ENCODE results near the gene INTS4. TPM values are rescaled to one million over a fixed set of nuclear protein-coding genes. Genes with fewer than 3 reads are reported as not detected.

Gene INTS4
- total and polyA plus RNA-seq, 8 donors: 15.9 to 27.1 (median 17.9) TPM

- Histone ChIP-seq H3K36me3 (no peaks in the 10 kb centered on the region), H3K4me3 (no peak overlapping the region), H3K27me3 (no peaks in the 10 kb centered on the region), H3K4me1 (peaks cover 0 to 8% (median 3%) of the 10 kb centered on the region in 3 donors), H3K9me3 (no peaks in the 10 kb centered on the region), H3K27ac (no peak overlapping the region)
- ATAC-seq (no peak), FAIRE-seq (no peak), DNase-seq (no peak)
- TF ChIP-seq, protein P1, sequence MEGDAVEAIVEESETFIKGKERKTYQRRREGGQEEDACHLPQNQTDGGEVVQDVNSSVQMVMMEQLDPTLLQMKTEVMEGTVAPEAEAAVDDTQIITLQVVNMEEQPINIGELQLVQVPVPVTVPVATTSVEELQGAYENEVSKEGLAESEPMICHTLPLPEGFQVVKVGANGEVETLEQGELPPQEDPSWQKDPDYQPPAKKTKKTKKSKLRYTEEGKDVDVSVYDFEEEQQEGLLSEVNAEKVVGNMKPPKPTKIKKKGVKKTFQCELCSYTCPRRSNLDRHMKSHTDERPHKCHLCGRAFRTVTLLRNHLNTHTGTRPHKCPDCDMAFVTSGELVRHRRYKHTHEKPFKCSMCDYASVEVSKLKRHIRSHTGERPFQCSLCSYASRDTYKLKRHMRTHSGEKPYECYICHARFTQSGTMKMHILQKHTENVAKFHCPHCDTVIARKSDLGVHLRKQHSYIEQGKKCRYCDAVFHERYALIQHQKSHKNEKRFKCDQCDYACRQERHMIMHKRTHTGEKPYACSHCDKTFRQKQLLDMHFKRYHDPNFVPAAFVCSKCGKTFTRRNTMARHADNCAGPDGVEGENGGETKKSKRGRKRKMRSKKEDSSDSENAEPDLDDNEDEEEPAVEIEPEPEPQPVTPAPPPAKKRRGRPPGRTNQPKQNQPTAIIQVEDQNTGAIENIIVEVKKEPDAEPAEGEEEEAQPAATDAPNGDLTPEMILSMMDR (IDR thresholded peaks at IDR 0.05): no peak
- intact Hi-C loops (cut with DNase I): no loop called here
- WGBS, 2 donors: 93 to 95% methylated on average over 2 of the region's 2 CpGs
Measured at GRCh38 chr11:77828926-77829325, 165.5 kb downstream of the INTS4 start.

Other genes with a start within 250 kb of the INTS4 start
- 10 to 100 TPM; 17.2 to 34.3 (median 24.3) TPM for gene RSF1, start 173.9 kb downstream of the INTS4 start, total RNA-seq
- gene RSF1, start 173.9 kb downstream of the INTS4 start, polyA plus RNA-seq: 1 to 10 TPM; 5.6 to 8.4 TPM
- gene AAMDC, start 173.5 kb downstream of the INTS4 start, total RNA-seq: 10 to 100 TPM in 5 of 6 donors, 1 to 10 TPM in 1; 9.0 to 17.8 (median 10.9) TPM
- 10 to 100 TPM; 26.0 to 43.6 TPM for gene AAMDC, start 173.5 kb downstream of the INTS4 start, polyA plus RNA-seq
- gene KCTD14, start 28.6 kb upstream of the INTS4 start, total RNA-seq: 10 to 100 TPM; 11.9 to 20.7 (median 13.9) TPM
- 1 to 10 TPM; 7.0 to 8.2 TPM for gene KCTD14, start 28.6 kb upstream of the INTS4 start, polyA plus RNA-seq
- 1 to 10 TPM in 2 of 6 donors, not detected in 4; 4.5 to 9.2 TPM for gene THRSP, start 69.2 kb upstream of the INTS4 start, total RNA-seq
- gene THRSP, start 69.2 kb upstream of the INTS4 start, polyA plus RNA-seq: 1 to 10 TPM in 1 of 2 donors, under 1 TPM in 1; 0.63 to 3.3 TPM
- gene NDUFC2, start 85.2 kb upstream of the INTS4 start, total RNA-seq: 10 to 100 TPM; 57.7 to 80.4 (median 73.6) TPM
- gene NDUFC2, start 85.2 kb upstream of the INTS4 start, polyA plus RNA-seq: 100 to 1,000 TPM in 1 of 2 donors, 10 to 100 TPM in 1; 42.6 to 114 TPM
- 10 to 100 TPM; 10.8 to 18.4 (median 16.3) TPM for gene ALG8, start 145.0 kb upstream of the INTS4 start, total RNA-seq
- gene ALG8, start 145.0 kb upstream of the INTS4 start, polyA plus RNA-seq: 10 to 100 TPM; 26.5 to 29.0 TPM
- gene KCTD21, start 194.0 kb upstream of the INTS4 start, total RNA-seq: 1 to 10 TPM; 2.2 to 4.8 (median 2.7) TPM
- 1 to 10 TPM; 1.9 to 3.4 TPM for gene KCTD21, start 194.0 kb upstream of the INTS4 start, polyA plus RNA-seq
- gene USP35, start 194.3 kb upstream of the INTS4 start, total RNA-seq: 1 to 10 TPM; 2.2 to 5.8 (median 4.1) TPM
- gene USP35, start 194.3 kb upstream of the INTS4 start, polyA plus RNA-seq: 10 to 100 TPM in 1 of 2 donors, 1 to 10 TPM in 1; 5.8 to 13.0 TPM

Measured in pancreas (tissue), 10 donors.